IMR-90 (cell line): ENCODE results near the gene CDK5R1. TPM values are rescaled to one million over a fixed set of nuclear protein-coding genes. Genes with fewer than 3 reads are reported as not detected.
A peak's percentile ranks its signal among the peaks of the same experiment; 100 is the strongest.

Source experiments
- ATAC-seq: fragments of 200-7000 bp; cut with Tn5 transposase; 2 replicates; pipeline ENCODE4 v1.9.1; 2020; ENCODE audit warnings: low read depth, mild to moderate bottlenecking, moderate library complexity
- BruUV-seq: library from RNA; stranded (reverse); fragments of 400-500 nt; replicated peaks from 2 replicates; lab custom pipeline; 2021; lab: Mats Ljungman, UMichigan
- CTCF ChIA-PET: fragments of 300-600 bp; formaldehyde crosslinking; extraction: SDS; loops from one replicate; lab custom pipeline; 2021; ENCODE audit warnings: antibody characterized with exemption; lab: Yijun Ruan, JAX
- POLR2A ChIA-PET: fragments of 300-600 bp; sonication (Branson Sonifier 250); formaldehyde crosslinking; loops from one replicate; lab custom pipeline; 2022; ENCODE audit warnings: antibody characterized with exemption; ENCODE audit not compliant: unreplicated experiment; lab: Charles Lee
- DNase-seq: peaks from one replicate; pipeline ENCODE4 v3.0.0; 2013
- H2AFZ ChIP-seq: replicated peaks from 2 replicates; pipeline ENCODE3; 2013; ENCODE audit warnings: low read length, mild to moderate bottlenecking; ENCODE audit not compliant: poor library complexity
- H2AK5ac ChIP-seq: 2 replicates; pipeline ENCODE4 v1.6.1; 2013; ENCODE audit warnings: low read depth, low read length, inconsistent platforms
- H2AK9ac ChIP-seq: replicated peaks from 2 replicates; pipeline ENCODE3; 2013; ENCODE audit warnings: mild to moderate bottlenecking, low read depth, low read length, moderate library complexity; ENCODE audit not compliant: poor library complexity
- H2BK120ac ChIP-seq: 2 replicates; pipeline ENCODE4 v1.6.1; 2013; ENCODE audit warnings: low read depth, low read length, inconsistent platforms
- H2BK15ac ChIP-seq: 3 replicates; pipeline ENCODE4 v1.6.1; 2013; ENCODE audit warnings: low read depth, low read length, inconsistent platforms
- H2BK20ac ChIP-seq: 2 replicates; pipeline ENCODE4 v1.6.1; 2013; ENCODE audit warnings: low read depth, mild to moderate bottlenecking, inconsistent platforms, low read length, moderate library complexity
- H2BK5ac ChIP-seq: 2 replicates; pipeline ENCODE4 v1.6.1; 2013; ENCODE audit warnings: mild to moderate bottlenecking, low read depth, low read length, inconsistent platforms; ENCODE audit not compliant: poor library complexity, severe bottlenecking
- H3K14ac ChIP-seq: replicated peaks from 2 replicates; pipeline ENCODE4 v1.6.1; 2013; ENCODE audit warnings: low read depth, low read length, inconsistent platforms
- H3K18ac ChIP-seq: 2 replicates; pipeline ENCODE4 v1.6.1; 2013; ENCODE audit warnings: low read depth, low read length, control low read depth
- H3K23ac ChIP-seq: 2 replicates; pipeline ENCODE4 v1.6.1; 2013; ENCODE audit warnings: low read depth, low read length, inconsistent platforms
- H3K27ac ChIP-seq: 2 replicates; pipeline ENCODE4 v1.5.1; 2013; ENCODE audit warnings: mild to moderate bottlenecking, control low read depth, low read length; ENCODE audit not compliant: insufficient read depth
- H3K27me3 ChIP-seq: 2 replicates; pipeline ENCODE4 v1.6.1; 2013; ENCODE audit warnings: low read length; ENCODE audit not compliant: control insufficient read depth, insufficient read depth
- H3K36me3 ChIP-seq: 2 replicates; pipeline ENCODE4 v1.6.1; 2013; ENCODE audit warnings: low read length, mixed read lengths; ENCODE audit not compliant: control insufficient read depth, insufficient read depth
- H3K4ac ChIP-seq: 2 replicates; pipeline ENCODE4 v1.6.1; 2013; ENCODE audit warnings: low read depth, low read length, inconsistent platforms
- H3K4me1 ChIP-seq: 2 replicates; pipeline ENCODE4 v1.6.1; 2013; ENCODE audit warnings: low read length, mixed read lengths; ENCODE audit not compliant: control insufficient read depth, insufficient read depth
- H3K4me2 ChIP-seq: 2 replicates; pipeline ENCODE4 v1.6.1; 2013; ENCODE audit warnings: low read depth, mild to moderate bottlenecking, control low read depth, low read length, moderate library complexity
- H3K4me3 ChIP-seq: 2 replicates; pipeline ENCODE4 v1.5.1; 2013; ENCODE audit warnings: low read depth, mild to moderate bottlenecking, control low read depth, low read length, moderate library complexity; ENCODE audit not compliant: insufficient read depth
- H3K56ac ChIP-seq: 2 replicates; pipeline ENCODE4 v1.6.1; 2013; ENCODE audit warnings: low read length, inconsistent platforms; ENCODE audit not compliant: insufficient read depth; ENCODE audit errors: extremely low read depth
- H3K79me1 ChIP-seq, 2 experiments: 2 replicates each; pipeline ENCODE4 v1.6.1; 2013; ENCODE audit warnings: low read length in 2 of 2, inconsistent platforms in 1 of 2, low read depth in 1 of 2
- H3K9ac ChIP-seq: 2 replicates; pipeline ENCODE4 v1.6.1; 2013; ENCODE audit warnings: low read depth, low read length, control low read depth
- H3K9me1 ChIP-seq: 2 replicates; pipeline ENCODE4 v1.6.1; 2013; ENCODE audit warnings: low read length, inconsistent platforms; ENCODE audit not compliant: insufficient read depth
- H3K9me3 ChIP-seq: 2 replicates; pipeline ENCODE4 v1.6.1; 2013; ENCODE audit warnings: low read length; ENCODE audit not compliant: control insufficient read depth, insufficient read depth
- H4K20me1 ChIP-seq: 2 replicates; pipeline ENCODE4 v1.6.1; 2013; ENCODE audit warnings: low read length, inconsistent platforms; ENCODE audit not compliant: insufficient read depth
- H4K5ac ChIP-seq: 2 replicates; pipeline ENCODE4 v1.6.1; 2013; ENCODE audit warnings: mild to moderate bottlenecking, low read depth, low read length, control low read depth
- H4K8ac ChIP-seq, 2 experiments: 2 replicates each; pipeline ENCODE4 v1.6.1; 2013; ENCODE audit warnings: low read depth in 2 of 2, low read length in 2 of 2, control low read depth in 1 of 2, inconsistent platforms in 1 of 2
- H4K91ac ChIP-seq: 2 replicates; pipeline ENCODE4 v1.6.1; 2013; ENCODE audit warnings: low read depth, low read length, inconsistent platforms; ENCODE audit not compliant: insufficient read depth
- BHLHE40 ChIP-seq: fragments of 150-350 bp; IDR thresholded peaks from 2 replicates; pipeline ENCODE4 v1.6.1; 2016; ENCODE audit warnings: mild to moderate bottlenecking, low read depth, low read length
- MAFK ChIP-seq: IDR thresholded peaks from 2 replicates; pipeline ENCODE4 v1.6.1; 2012; ENCODE audit warnings: low read depth, low read length, improper control_type of control experiment
- MXI1 ChIP-seq: IDR thresholded peaks from 2 replicates; pipeline ENCODE4 v1.6.1; 2012; ENCODE audit warnings: low read depth, mild to moderate bottlenecking, low read length, moderate library complexity, borderline replicate concordance
- POLR2A ChIP-seq: IDR thresholded peaks from 2 replicates; pipeline ENCODE4 v1.6.1; 2012; ENCODE audit warnings: mild to moderate bottlenecking, low read depth, low read length
- RAD21 ChIP-seq: IDR thresholded peaks from 2 replicates; pipeline ENCODE4 v1.6.1; 2012; ENCODE audit warnings: low read length, improper control_type of control experiment
- WGBS, 2 experiments: methylation state at CpG; one replicate each; pipeline versions ENCODE4 v1.1.5 to v1.1.7; 2013; ENCODE audit warnings: missing lambda C conversion rate in 2 of 2; ENCODE audit not compliant: insufficient read length in 1 of 2; ENCODE audit errors: extremely low coverage in 2 of 2; 5-methylcytosine and 5-hydroxymethylcytosine counted together
- dilution Hi-C: fragments of 300-500 bp; cut with HindIII; formaldehyde crosslinking; loops from one replicate; pipeline ENCODE4 v1.14.3; 2018; ENCODE audit warnings: low sequenced_read_pairs; ENCODE audit not compliant: unreplicated experiment
- in situ Hi-C: fragments of 300-500 bp; cut with MboI; formaldehyde crosslinking; loops from 3 replicates; pipeline ENCODE4 v1.14.3; 2019; ENCODE audit warnings: low sequenced_read_pairs, inconsistent platforms, mixed read lengths
- intact Hi-C: fragments of 100-400 bp; cut with micrococcal nuclease; formaldehyde crosslinking; loops from 2 replicates; pipeline ENCODE4 v1.10.0; 2022
- polyA plus RNA-seq, 3 experiments: library from polyadenylated mRNA; depleted of rRNA; stranded (reverse); fragments of >200 nt; gene quantifications; 2 replicates each; pipeline ENCODE4 v1.2.3, GENCODE V29; 2012; ENCODE audit warnings: low replicate concordance in 1 of 3
- total RNA-seq: library from RNA; depleted of rRNA; stranded (reverse); fragments of >200 nt; gene quantifications from 2 replicates; pipeline ENCODE4 v1.2.3, GENCODE V29; 2012

The CDK5R1 gene
- total and polyA plus RNA-seq, 2 of the 4 experiments (the other 2 are of a cell fraction) = 0.36 to 0.74 TPM

DNA sequence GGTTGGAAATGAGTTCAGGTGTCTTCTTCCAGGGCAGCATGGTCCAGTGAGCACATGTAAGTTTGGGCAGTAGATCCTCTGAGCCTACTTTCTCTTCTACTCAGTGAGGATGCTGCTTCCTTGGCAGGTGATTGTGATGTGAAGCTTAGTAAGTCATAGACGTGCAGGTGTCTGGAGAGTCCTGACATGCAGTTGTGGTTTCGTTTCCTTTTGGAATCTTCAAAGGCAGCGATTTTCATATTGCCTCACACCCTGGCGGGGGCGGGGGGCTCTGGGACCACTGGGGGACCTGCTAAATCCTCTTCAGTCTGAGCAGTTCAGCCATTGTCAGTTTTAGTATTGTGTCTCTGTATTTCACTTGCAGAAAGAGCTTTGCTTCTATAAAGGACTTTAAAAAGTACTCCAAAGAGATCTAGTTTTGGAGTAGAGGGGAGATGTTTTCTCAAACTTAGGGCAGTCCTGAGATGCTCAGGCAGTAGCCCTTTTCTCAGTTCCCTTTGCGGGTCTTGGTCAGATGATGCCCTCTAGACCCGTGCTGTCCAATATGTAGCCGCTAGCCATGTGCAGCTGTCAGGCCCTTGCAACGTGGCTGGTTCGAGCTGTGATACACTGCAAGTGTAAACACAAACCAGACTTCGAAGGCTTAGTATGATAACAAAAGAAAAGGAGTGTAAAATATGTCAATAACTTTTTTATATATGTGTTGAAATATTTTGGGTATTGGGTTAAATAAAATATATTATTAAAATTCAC, 4.0 kb upstream of the CDK5R1 start:
- Histone ChIP-seq H3K14ac (no peak overlapping the region), H3K27me3 (no peaks in the 10 kb centered on the region), H3K4me1 (peaks cover 4% of the 10 kb centered on the region; the same call in 1 of the 2 replicates), H3K4me3 (no peak overlapping the region), H3K9me3 (no peaks in the 10 kb centered on the region), H2BK120ac (no peak overlapping the region), H4K8ac (no peak overlapping the region), H2AK9ac (no peak overlapping the region), H2BK20ac (no peak overlapping the region), H2AK5ac (no peak overlapping the region), H3K9me1 (no peaks in the 10 kb centered on the region), H3K9ac (no peak overlapping the region), H3K27ac (no peak overlapping the region), H3K4ac (no peak overlapping the region), H2AFZ (no peak overlapping the region), H2BK15ac (no peak overlapping the region), H3K56ac (no peak overlapping the region), H4K91ac (no peak overlapping the region), H2BK5ac (no peak overlapping the region), H4K20me1 (no peaks in the 10 kb centered on the region), H3K18ac (no peak overlapping the region), H3K36me3 (peaks cover 35% of the 10 kb centered on the region), H4K5ac (no peak overlapping the region), H3K79me1 (0 out of 4 replicates have a peak, but pooled peaks cover 0 to 3% of the 10 kb centered on the region in 2 experiments), H3K4me2 (no peak overlapping the region), H3K23ac (no peak overlapping the region)
- TF ChIP-seq POLR2A (no peak), RAD21 (no peak), MAFK (no peak), BHLHE40 (no peak), MXI1 (peak; percentile 84)
- 76% methylated on average over 3 of the region's 11 CpGs; no CpG with 5 or more reads in 1 of the 2 experiments for WGBS, 2 experiments
- intact Hi-C loops (loop anchor here (1.0 kb wide), 1 partner anchor 273 kb away; no protein-coding TSS in a partner anchor), in situ Hi-C loops (loop anchor here (25.0 kb wide), 1 partner anchor 280 kb away; no protein-coding TSS in a partner anchor), dilution Hi-C loops (no loop called here)
- ChIA-PET POLR2A (no interaction called here), CTCF (interaction anchor here (0.5 kb wide), 1 partner anchor 25 kb away, joined by 4 read pairs; no protein-coding TSS in a partner anchor)
- ATAC-seq = no peak
- peak; percentile 33 for DNase-seq
- no TSS peak for BruUV-seq
